Heart left ventricle (tissue), 16 donors: ENCODE measurements around the gene BCLAF3. TPM values are rescaled to one million over a fixed set of nuclear protein-coding genes. Genes with fewer than 3 reads are reported as not detected.

Source experiments
- ATAC-seq, 4 donors: fragments of 200-7000 bp; cut with Tn5 transposase; one replicate each; pipeline ENCODE4 v1.9.1; 2020 to 2022; ENCODE audit warnings: moderate library complexity in 4 of 4, mild to moderate bottlenecking in 3 of 4, moderate number of reproducible peaks in 1 of 4
- DNase-seq, 5 donors: peaks; one replicate each; pipeline ENCODE4 v3.0.0-alpha.2; 2020
- H3K27ac ChIP-seq, 12 donors: fragments of 200-600 bp; sonication (generic) in 4 of 12; one replicate each; pipeline versions ENCODE4 v1.5.0 to v1.8.0; 2016 to 2022; ENCODE audit warnings: mild to moderate bottlenecking in 2 of 12
- H3K27me3 ChIP-seq, 9 donors: fragments of 200-600 bp; sonication (generic) in 2 of 9; one replicate each; pipeline versions ENCODE4 v1.5.1 to v1.8.0; 2016 to 2022; ENCODE audit warnings: mild to moderate bottlenecking in 3 of 9
- H3K36me3 ChIP-seq, 9 donors: fragments of 200-600 bp; sonication (generic) in 2 of 9; one replicate each; pipeline versions ENCODE4 v1.5.0 to v1.8.0; 2018 to 2022; ENCODE audit warnings: mild to moderate bottlenecking in 2 of 9
- H3K4me1 ChIP-seq, 12 donors: fragments of 200-600 bp; sonication (generic) in 4 of 12; one replicate each; pipeline versions ENCODE4 v1.5.0 to v1.8.0; 2016 to 2022; ENCODE audit warnings: mild to moderate bottlenecking in 3 of 12
- H3K4me3 ChIP-seq, 12 donors: fragments of 200-600 bp; sonication (generic) in 4 of 12; one replicate each; pipeline versions ENCODE4 v1.5.0 to v1.8.0; 2017 to 2022; ENCODE audit warnings: mild to moderate bottlenecking in 9 of 12, moderate library complexity in 4 of 12
- H3K9me3 ChIP-seq, 12 donors: fragments of 200-600 bp; sonication (generic) in 4 of 12; one replicate each; pipeline versions ENCODE4 v1.5.0 to v1.8.0; 2016 to 2022; ENCODE audit warnings: mild to moderate bottlenecking in 1 of 12
- POLR2A ChIP-seq, 2 donors: fragments of 450-650 bp; IDR thresholded peaks; one replicate each; pipeline ENCODE4 v1.6.1; 2017; ENCODE audit warnings: antibody characterized with exemption in 2 of 2, mild to moderate bottlenecking in 2 of 2, moderate library complexity in 2 of 2
- WGBS, 4 donors: extraction: QIAGEN DNeasy Blood & Tissue Kit in 2 of 4; methylation state at CpG; one replicate each; pipeline versions ENCODE4 v1.1.5 to v1.1.7; 2013 to 2018; 5-methylcytosine and 5-hydroxymethylcytosine counted together
- intact Hi-C, 10 donors: fragments of 100-400 bp; cut with DNase I; formaldehyde crosslinking; loops; one replicate each; pipeline versions ENCODE4 v1.11.1 to v1.14.2; 2022
- microRNA counts, 2 donors: library from miRNA; unstranded; fragments of <30 nt; microRNA quantifications; one replicate each; lab custom pipeline; 2016
- microRNA-seq, 4 donors: library from miRNA; unstranded; fragments of <30 nt; microRNA quantifications; one replicate each; pipeline versions ENCODE4 to v1.2.0, GENCODE V29; 2017 to 2020
- polyA plus RNA-seq, 2 donors: library from polyadenylated mRNA; stranded (reverse); fragments of 200-250 nt; gene quantifications; one replicate each; pipeline ENCODE4 v1.2.3, GENCODE V29; 2013
- total RNA-seq, 9 donors: library from RNA; depleted of rRNA in 2 of 9; stranded (reverse); fragments of >200 nt in 2 of 9; fragmentation: NEBNext Ultra II Directional in 3 of 9; extraction: Animal tissue kit (Norgen Biotek cat#: 25700) in 3 of 9; gene quantifications; one replicate each; pipeline versions ENCODE4 v1.1.0 to v1.2.4, GENCODE V29; 2016 to 2023
- TF ChIP-seq, protein P1 (sequence below), 12 donors: fragments of 200-600 bp; sonication (generic) in 4 of 12; IDR thresholded peaks; one replicate each; pipeline versions ENCODE4 v1.5.0 to v1.8.0; 2018 to 2022; ENCODE audit warnings: antibody characterized with exemption in 12 of 12, mild to moderate bottlenecking in 5 of 12
- donor health status: ischemic (EF 13 %, LVEDD 7.1; RV severe dilation, severe dysfunction).
- donor health status: healthy with polysubstance abuse.
- donor health status: DM: no; HTN: yes; CAD: no.
- donor health status: DM: no; HTN: no; CAD: no.
- donor health status: ischemic (EF 25% LVEDD 6.9; RV normal size, moderate dysfunction).
- donor health status: ischemic (EF 25% LVEDD 5.7; RV mildly dilated, moderate dysfunction).
- donor health status: healthy.
- donor health status: DM: yes; HTN: yes; CAD: no.
- donor health status: ischemic (EF 35%, LVEDD 5.7; RV mildly dilated, moderate dysfunction).
- donor health status: nonischemic (EF 11% LVEDD 7.7; RV severe dilation, severe dysfunction).
- donor health status: DM: yes; HTN: yes; CAD: no.
- donor health status: PGD.
- donor health status: ischemic (EF 29% LVEDD 5.4; RV normal size, mild dysfunction).
- donor health status: nonischemic (EF 23%, LVEDD 6.1; RV moderate dilation, normal function).

Gene BCLAF3
- total and polyA plus RNA-seq, 11 donors, result 2.0 to 10.6 (median 6.4) TPM

DNA sequence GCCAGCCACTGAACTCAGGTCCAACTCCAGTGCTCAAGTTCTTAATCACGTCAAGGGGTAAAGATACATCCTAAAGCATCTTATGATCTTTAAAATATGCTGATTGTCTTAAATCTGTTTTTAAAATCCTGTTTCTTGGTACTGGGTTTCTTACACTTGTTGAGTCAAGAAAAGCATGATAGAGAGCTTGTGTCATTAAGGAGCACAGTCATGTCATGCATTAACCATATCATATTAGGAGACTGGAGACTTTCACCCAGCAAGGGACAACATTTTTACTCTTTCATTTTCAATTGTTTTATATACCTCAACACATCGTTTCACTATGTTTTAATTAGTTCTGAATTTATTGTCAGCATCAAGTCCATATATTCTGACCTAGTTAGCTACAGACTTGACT, 41.5 kb downstream of the BCLAF3 start:
- no peak for ATAC-seq
- Histone ChIP-seq H3K27me3 (peaks cover 0 to 15% (median 0%) of the 10 kb centered on the region in 9 donors), H3K27ac (no peak overlapping the region), H3K36me3 (peaks cover 0 to 50% (median 8%) of the 10 kb centered on the region in 9 donors), H3K4me3 (no peak overlapping the region), H3K9me3 (no peaks in the 10 kb centered on the region), H3K4me1 (peaks cover 0 to 6% (median 0%) of the 10 kb centered on the region in 12 donors)
- TF ChIP-seq POLR2A (IDR thresholded peaks at IDR 0.05), result no peak
- TF ChIP-seq, protein P1, sequence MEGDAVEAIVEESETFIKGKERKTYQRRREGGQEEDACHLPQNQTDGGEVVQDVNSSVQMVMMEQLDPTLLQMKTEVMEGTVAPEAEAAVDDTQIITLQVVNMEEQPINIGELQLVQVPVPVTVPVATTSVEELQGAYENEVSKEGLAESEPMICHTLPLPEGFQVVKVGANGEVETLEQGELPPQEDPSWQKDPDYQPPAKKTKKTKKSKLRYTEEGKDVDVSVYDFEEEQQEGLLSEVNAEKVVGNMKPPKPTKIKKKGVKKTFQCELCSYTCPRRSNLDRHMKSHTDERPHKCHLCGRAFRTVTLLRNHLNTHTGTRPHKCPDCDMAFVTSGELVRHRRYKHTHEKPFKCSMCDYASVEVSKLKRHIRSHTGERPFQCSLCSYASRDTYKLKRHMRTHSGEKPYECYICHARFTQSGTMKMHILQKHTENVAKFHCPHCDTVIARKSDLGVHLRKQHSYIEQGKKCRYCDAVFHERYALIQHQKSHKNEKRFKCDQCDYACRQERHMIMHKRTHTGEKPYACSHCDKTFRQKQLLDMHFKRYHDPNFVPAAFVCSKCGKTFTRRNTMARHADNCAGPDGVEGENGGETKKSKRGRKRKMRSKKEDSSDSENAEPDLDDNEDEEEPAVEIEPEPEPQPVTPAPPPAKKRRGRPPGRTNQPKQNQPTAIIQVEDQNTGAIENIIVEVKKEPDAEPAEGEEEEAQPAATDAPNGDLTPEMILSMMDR (IDR thresholded peaks at IDR 0.05), result no peak
- 77 to 97% (median 89%) methylated on average over 2 of the region's 2 CpGs for WGBS, 4 donors
- DNase-seq, result no peak
- intact Hi-C loops, result no loop called here

- H3K27me3 ChIP-seq, result peaks cover 0 to 15% (median 0%) of the 10 kb centered on the region in 9 donors
- 81 to 98% (median 94%) methylated on average over 1 of the region's 1 CpG for WGBS, 4 donors
- intact Hi-C loops, result no loop called here
- H3K36me3 ChIP-seq, result peaks cover 0 to 38% (median 0%) of the 10 kb centered on the region in 9 donors
- no peak overlapping the region for H3K4me3 ChIP-seq
- no peaks in the 10 kb centered on the region for H3K9me3 ChIP-seq
- TF ChIP-seq, protein P1 (IDR thresholded peaks at IDR 0.05), result no peak
- no peaks in the 10 kb centered on the region for H3K4me1 ChIP-seq
- H3K27ac ChIP-seq, result no peak overlapping the region
- ATAC-seq, result no peak
- DNase-seq, result no peak
Measured at GRCh38 chrX:19947612-19948011, 43.2 kb downstream of the BCLAF3 start.

MicroRNAs within 50 kb of the gene (microRNA counts, 767-probe panel; counts per million panel counts)
- microRNA hsa-miR-23c (lab: Ali Mortazavi, UCI), result 71.6 to 573 counts per million in 2 donors

Small RNAs within 50 kb of the gene (microRNA-seq; reads per million reads assigned to microRNA genes)
- gene MIR23C, result 33.1 to 304 (median 48.0) reads per million in 4 donors

Other genes with a start within 250 kb of the BCLAF3 start
- 10 to 100 TPM; 22.4 to 51.6 (median 29.5) TPM for gene SH3KBP1, start 103.5 kb downstream of the BCLAF3 start, total RNA-seq
- 10 to 100 TPM in 1 of 2 donors, 1 to 10 TPM in 1; 9.6 to 17.6 TPM for gene SH3KBP1, start 103.5 kb downstream of the BCLAF3 start, polyA plus RNA-seq
- gene MAP7D2, start 125.8 kb upstream of the BCLAF3 start, total RNA-seq, result under 1 TPM; 0.13 to 0.76 (median 0.53) TPM
- gene MAP7D2, start 125.8 kb upstream of the BCLAF3 start, polyA plus RNA-seq, result under 1 TPM; 0.11 to 0.23 TPM
- 100 to 1,000 TPM in 1 of 9 donors, 10 to 100 TPM in 8; 39.6 to 162 (median 58.7) TPM for gene EIF1AX, start 150.8 kb upstream of the BCLAF3 start, total RNA-seq
- 100 to 1,000 TPM in 1 of 2 donors, 10 to 100 TPM in 1; 21.1 to 117 TPM for gene EIF1AX, start 150.8 kb upstream of the BCLAF3 start, polyA plus RNA-seq